Non-pigmented ciliary epithelial cell (primary cell): ENCODE data around the gene FUZ.
"Not testable (repeated sequence)": the region's sequence is repeated elsewhere in the genome, so short reads cannot be mapped to it uniquely, and the experiment has no call there.

Experiments
- DNase-seq: peaks from one replicate; pipeline ENCODE4 v3.0.0-alpha.2; 2010; ENCODE audit warnings: low read depth

FUZ gene

DNA sequence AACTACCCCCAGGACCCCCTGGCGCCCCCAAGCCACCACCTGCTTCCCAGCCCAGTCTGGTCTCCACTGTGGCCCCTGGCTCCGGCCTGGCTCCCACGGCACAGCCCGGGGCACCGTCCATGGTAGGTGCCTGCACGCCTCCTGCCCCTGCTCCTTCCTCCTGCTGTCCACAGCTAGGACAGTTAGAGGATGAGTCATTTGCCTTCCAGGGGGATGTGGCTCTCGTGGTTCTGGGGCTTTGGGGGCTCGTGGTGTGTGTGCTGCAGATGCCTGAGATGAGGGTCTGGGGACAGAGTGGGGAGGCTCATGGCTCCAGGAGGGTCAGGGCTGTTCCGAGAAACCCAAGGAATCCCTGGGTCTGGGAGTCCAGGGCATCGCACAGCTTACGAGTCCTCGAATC is 17.7 kb upstream of the FUZ start:
- no peak for DNase-seq

DNA sequence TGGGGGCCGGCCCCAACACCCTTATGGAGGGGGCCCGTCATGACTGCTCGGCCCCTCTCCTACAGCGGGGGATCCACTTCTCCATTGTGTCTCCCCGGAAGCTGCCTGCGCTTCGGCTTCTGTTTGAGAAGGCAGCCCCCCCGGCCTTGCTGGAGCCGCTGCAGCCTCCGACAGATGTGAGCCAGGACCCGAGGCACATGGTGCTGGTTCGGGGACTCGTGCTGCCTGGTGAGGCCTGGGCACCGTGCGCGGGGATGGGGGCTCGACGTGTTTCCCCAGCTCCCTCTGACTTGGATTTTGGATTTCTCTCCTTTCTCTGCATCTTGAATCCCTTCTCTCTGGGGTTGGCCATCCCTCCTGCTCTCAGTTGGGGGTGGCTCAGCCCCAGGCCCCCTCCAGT is 16.6 kb upstream of the FUZ start:
- no peak for DNase-seq

DNA sequence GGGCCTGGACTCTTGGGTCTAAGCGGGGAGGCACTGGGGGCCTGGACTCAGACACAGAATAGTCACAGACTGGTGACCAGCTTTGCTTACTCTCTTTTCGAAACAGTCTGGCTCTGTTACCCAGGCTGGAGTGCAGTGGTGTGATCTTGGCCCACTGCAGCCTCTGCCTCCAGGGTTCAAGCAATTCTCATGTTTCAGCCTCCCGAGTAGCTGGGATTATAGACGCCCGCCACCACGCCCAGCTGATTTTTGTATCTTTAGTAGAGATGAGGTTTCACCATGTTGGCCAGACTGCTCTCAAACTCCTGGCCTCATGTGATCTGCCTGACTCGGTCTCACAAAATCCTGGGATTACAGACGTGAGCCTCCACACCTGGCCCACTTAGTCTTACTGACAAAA is 16.1 kb upstream of the FUZ start:
- no peak for DNase-seq

DNA sequence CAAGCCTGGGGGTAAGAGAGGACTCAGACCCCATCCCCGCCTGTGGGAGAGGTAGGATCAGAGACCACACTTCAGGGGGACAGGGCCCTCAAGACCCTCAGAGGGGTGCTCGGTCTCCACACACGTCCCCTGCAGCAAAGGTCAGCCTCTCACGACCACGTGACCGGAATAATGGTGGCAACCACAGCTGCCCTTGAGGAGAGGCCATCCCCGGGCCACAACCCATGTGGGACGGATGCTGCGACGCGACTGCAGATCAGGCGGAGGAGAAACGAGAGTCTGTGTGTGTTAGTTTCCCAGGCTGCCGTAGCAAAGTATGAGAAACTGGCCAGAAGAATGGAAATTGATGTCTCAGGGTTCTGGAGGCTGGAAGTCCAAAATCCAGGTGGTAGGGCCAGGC is 13.9 kb upstream of the FUZ start:
- DNase-seq = no peak

DNA sequence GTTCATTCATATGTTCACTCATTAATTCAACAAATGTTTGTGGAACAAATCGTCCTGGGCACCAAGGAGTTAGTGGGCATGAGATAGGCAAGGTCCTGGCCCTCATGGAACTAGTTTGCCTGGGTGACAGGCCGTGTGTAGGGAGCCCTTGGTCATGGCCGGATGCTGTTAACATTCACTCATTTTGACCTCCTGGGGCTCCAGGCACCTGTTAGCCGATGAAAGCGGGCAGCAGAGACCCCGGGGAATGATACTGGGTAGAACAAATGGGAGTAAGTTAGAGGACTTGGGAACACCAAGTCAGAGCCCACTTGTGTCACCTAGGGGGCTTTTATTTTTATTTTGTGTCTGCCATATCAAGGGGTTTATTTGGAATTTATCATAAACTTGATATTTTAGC is 11.6 kb upstream of the FUZ start:
- no peak for DNase-seq

DNA sequence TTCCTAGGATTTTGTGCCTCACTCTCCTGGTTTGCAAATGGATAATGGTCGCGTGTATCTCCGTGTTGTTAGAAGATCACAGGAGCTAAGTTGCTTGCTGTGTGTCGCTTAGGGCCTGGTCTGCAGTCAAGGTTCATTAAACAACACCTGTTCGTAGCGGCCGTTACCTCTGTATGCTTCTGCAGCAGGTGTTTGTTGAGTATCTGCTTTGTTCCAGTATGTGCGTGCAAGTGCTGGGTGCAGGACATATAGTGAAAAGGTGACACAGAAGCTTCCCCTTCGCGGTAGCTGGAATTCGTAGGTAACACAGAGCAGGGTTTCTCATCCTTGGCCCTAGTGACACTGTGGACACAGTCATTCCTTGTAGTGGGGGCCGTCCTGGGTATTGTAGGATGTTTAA is 10.4 kb upstream of the FUZ start:
- no peak for DNase-seq

DNA sequence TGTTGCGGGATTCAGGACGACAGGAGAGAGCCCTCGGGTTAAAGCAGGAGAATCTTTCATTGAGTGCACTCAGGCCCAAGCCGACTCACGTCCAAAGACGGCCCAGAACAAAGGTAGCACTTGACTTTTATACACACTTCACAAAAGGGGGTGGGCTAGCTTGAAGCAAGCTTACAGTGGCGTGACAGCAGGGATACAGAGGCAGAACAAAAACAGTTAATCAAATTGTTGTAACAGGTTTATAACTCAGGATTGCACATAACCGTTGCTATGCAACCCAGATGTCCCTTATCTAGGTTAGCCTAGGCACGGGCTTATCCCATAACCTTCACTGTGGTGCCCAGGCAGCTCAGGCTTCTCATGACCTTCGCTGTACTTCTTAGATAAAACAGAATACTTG is 7.0 kb upstream of the FUZ start:
- DNase-seq = no peak

DNA sequence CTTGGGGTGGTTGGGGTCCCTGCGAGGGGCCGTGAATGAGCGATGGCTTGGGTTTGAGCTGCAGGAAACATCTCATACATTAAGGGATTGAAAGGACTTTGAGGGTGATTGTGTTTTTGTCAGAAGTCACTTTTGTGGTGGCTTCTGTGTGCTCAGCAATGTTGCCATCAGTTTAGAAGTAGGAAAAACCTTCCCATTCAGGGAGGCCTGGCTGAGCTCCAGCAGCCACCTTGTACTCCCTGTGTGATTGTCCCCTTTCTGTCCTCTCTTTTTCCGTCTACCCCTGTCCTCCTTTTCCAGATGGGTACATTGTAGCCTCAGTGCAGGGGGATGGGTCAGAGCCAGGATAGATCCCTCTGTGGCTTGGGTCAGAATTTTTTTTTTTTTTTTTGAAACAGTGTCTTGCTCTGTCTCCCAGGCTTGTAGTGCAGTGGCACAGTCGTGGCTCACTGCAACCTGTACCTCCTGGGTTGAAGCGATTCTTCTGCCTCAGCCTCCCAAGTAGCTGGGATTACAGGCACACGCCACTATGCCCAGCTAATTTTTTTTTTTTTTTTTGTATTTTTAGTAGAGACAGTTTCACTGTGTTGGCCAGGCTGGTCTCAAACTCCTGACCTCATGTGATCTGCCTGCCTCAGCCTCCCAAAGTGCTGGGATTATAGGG is 6.5 kb upstream of the FUZ start:
- not testable (repeated sequence) for DNase-seq

DNA sequence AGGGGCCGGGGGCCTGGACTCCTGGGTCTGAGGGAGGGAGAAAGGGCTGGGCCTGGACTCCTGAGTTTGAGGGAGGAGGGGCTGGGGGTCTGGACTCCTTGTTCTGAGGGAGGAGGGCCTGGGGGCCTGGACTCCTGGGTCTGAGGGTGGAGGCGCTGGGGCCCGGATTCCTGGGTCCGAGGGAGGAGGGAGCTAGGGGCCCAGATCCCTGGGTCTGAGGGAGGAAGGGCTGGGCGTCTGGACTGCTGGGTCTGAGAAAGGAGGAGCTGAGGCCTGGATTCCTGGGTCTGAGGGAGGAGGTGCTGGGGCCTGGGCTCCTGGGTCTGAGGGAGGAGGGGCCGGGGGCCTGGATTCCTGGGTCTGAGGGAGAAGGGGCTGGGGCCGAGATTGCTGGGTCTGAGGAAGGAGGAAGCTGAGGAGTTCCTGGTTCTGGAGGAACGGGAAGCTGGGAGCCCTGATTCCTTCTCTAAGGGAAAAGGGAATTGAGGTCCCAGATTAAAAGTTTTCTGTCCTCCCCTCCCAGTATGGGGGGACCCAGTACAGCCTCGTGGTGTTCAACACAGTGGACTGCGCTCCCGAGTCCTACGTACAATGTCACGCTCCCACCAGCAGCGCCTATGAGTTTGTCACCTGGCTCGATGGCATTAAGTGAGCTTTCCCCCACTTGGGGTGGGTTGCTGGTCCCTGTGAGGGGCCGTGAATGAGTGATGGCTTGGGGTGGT is 5.7 kb upstream of the FUZ start:
- no peak for DNase-seq

DNA sequence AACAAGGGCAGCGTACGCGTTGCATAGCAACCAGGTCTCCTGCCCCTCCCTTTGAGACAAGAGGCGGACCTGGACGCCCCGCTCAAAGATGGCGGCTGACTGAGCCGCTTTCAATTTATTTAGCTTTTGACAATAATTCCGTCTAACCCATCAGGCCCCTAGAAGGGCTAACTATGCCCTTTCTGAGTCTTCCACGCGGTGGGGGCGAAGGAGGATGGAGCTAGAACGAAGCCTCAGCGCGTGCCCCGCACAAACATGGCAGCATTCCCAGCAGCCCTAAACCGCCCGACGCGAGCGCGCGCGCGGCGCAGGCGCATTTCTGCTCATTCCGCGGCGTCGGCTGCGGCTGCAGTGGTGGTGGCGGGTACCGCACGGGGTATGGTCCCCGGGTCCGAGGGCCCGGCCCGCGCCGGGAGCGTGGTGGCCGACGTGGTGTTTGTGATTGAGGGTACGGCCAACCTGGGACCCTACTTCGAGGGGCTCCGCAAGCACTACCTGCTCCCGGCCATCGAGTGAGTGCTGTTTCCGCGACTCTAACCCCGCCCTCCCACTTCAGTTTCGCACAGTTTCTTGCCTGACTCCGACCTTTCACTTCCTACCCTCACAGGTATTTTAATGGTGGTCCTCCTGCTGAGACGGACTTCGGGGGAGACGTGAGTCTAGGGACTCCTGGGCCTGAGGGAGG is 5.0 kb upstream of the FUZ start, which contains the start of gene MED25:
TSS of gene MED25 (plus strand) at position 326 of the 685 bp plus-strand sequence. CDS start at position 379, 53 bp downstream.
- no peak for DNase-seq

DNA sequence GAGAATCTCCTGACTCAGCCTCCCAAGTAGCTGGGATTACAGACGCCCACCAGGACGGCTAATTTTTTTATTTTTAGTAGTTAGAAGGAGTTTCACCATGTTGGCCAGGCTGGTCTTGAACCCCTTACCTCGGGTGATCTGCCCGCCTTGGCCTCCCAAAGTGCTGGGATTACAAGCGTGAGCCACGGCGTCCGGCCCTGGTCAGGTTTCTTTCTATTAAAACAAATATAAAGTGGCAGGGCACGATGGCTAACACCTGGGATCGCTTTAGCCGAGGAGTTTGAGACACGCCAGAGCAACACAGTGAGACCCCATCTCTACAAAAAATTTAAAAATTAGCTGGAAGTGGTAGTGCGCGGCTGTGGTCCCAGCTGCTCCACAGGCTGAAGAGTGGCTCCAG is 3.5 kb upstream of the FUZ start:
- no peak for DNase-seq

DNA sequence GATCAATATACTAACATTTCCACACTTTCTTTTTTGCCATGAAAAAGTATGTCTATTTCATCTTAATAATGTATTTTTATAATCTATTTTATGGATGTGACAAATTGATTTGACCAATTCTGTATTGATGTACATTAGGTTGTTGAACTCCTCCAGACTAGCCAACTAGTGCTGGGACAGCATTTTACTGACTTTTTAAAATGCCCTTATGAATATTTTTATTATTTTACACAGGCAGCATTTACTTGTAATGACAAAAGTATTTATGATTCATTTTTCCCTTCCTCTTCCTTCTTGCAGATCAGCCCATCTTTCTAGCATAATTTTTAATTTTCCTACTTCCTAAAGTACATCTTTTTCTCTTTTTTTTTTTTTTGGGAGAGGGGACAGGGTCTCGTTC is 918 bp upstream of the FUZ start:
- no peak for DNase-seq

DNA sequence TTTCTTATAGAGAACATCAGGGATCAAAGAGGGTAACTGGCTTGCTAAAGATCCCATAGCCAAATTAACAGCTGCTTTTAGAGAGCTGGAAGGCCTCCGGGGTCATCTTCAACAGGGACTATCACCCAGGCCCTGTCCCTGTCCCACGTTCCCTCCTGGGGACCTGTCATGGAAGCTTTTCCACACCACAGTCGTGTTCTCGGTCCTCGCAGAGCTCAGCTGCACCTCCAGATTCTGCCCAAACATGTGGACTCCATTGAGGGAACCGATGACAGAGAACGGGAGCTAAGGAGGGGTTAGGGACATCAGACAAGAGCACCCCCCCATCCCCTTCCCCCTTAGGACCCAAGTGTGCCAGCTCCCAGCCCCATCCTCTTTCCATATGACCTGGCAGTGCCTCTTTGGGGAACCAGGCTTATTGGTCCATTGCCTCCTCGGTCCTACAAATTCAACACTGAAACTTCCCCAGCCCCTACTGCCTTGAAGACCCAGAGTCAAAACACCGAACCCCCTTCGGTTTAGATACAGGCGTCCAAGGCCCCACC is 568 bp downstream of the FUZ start:
- DNase-seq = no peak

DNA sequence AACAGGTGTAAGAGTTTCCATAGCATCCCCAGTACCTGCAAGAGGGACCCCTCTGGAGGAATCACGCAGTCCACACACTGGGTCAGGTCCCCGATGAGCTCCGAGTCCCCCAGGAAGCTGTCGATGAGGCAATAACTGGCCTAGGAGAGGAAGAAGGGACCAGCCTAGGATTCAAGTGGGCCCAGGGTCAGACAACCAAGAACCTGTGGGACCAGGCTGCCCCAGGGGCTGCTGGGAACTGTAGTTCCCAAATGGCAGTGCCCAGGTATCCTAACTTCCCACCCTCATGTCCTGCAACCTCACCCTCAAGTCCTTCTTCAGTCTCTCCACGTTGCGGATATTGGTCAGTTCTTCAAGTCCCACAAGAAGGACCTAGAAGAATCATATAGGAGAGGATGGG is 1.8 kb downstream of the FUZ start:
- no peak for DNase-seq

DNA sequence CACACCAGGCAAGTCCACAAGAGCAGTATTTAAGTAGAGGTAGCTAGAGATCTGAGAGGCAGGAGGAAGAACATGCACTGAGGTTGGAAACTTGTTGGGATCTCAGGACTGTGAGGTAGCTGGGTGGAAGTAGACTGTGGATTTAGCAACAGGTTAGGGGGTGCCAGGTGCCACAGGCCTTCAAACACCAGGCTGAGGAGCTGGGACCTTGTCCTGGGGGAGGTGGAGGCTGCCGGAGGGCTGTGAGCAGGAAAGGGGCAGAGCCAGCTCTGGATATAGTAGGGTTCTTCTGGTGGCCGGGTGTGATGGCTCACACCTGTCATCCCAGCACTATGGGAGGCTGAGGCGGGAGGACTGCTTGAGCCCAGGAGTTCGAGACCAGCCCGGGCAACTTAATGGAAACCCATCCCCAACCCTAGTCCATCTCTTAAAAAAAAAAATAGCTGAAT is 3.1 kb downstream of the FUZ start:
- DNase-seq = no peak

DNA sequence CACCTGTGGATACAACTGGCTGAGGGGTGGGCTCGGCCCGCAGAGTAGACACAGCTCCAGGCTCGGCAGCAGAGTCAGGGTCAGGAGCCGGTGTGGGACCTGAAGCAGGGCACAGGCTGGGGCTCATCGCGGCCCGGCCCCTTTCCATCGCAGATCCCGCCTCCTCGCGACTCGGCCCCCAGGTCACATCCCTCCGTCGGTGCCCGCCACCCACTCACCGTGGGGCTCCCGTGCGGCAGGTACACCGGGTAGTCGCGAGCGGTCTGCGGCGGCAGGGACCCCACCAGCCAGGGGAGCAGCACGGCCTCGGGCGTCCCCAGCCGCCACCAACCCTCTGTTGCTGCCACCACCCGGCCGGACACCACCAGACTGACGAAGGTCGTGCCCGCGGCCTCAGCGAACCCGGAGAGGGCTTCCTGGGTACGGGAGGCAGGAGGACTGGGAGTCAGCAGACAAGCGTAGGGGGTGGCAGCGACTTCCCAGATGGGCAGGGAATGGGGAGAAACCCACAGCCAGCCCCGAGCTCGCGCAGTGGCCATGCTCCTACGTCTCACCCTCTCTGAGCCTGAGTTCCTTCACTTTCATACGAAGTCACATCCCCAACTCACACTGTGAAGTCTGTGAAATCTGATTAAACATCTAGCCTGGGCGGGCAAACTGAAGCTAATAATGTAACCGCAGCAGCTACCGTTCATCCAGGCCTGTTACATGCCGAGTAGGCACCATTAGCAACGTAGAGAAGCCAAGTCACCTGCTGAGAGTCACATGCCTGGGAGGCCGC is 3.7 kb downstream of the FUZ start:
- DNase-seq = no peak

DNA sequence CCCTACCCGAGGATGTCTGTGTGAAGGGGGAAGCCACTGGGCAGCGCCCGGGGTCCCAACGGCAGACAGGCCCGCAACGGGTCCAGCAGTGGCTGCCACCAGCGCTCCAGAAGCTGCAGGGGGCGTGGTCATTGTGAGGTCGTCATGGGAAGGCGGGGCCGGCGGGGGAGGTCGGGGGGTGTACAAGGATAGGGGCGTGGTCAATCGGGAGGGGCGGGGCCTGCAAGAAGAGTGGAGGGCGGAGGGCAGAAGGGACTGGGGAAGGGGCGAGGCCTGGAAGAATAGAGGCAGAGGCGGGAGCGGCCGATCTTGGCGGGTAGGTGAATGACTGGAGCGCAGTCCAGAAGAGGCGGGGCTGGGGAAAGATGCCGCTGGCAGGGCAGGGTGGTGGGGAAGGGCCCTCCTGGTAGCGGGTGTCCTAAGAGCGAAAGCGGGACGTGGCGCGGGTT is 4.4 kb downstream of the FUZ start:
- peak; percentile 47 for DNase-seq

DNA sequence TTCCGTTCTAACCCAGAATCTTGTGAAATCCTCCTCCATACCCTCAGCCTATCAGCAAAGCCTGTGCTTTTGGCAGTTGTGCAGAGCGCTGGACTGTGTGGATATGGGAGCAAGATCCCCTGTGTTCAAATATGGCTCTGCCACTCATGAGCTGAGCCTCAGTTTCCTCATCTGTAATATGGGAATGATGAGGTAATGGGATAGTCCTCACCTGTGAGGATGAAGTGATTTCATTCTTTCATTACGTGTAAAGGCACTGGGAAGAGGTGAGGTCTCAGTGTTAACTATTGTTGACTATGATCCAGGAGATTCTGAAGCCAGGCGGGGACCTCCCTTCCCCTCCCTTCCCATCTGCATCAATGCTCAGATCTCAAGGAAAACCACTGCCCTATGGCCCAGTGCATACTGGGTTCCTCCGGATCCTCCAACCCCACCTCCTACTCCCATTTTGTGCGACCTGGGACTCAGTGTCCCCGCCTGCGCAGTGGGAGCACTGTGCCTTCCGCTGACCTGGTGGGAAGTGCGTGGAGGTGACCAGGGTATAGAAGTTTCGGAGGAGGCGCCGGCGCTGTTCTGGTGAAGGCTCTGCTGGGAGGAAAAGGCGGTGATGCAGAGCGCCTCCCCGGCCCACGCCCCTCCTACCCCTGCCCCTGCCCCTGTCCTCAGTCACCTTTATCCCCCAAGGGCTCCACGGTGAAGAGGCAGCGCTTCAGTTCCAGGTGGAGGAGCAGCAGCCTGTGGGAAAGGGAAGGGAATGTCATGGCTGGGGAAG is 5.0 kb downstream of the FUZ start:
- DNase-seq = no peak

DNA sequence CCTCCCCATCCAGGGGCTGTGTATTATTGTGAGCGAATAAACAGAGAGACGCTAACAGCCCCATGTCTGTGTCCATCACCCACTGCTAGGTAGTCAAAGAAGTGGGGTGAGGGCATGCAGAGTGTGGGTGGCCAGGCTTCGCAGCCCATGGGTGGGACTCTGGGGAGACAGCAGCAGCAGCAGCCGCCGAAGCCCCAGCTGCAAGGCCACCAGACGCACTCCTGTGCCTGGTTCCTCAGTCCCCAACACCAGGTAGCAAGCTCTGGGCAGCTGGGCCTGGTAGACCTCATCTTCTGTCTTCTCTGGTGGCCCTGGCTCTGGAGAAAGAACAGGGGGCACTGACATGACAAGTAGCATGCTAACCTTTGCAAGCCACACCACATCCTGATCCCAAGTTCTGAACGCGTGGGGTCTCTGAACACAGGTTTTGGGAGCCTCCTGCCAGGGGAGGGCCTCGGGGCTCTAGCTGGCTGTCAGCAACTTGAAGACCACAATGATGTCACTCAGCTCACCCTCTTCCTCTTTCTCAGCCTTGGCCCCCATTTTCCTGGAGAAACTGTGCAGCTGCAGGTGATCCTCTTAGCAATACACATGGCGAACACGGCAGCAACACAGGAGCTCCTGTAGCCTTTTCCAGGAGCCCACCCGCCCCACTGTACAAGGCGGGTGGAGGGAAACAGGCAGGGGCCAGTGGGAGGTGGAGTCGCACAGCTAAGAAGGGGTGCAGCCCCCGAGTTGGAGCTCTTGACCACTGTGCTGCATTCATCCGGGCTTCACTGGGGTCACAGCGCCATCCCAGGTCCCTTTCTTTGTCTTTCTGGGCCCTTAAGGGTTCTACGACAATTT is 5.8 kb downstream of the FUZ start:
- DNase-seq = no peak

DNA sequence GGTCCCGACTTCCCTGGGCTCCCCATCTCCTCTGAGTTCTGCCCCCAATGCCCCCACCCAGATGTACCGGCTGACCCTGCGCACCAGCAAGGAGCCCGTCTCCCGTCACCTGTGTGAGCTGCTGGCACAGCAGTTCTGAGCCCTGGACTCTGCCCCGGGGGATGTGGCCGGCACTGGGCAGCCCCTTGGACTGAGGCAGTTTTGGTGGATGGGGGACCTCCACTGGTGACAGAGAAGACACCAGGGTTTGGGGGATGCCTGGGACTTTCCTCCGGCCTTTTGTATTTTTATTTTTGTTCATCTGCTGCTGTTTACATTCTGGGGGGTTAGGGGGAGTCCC is 6.5 kb downstream of the FUZ start:
- DNase-seq = no peak
